HepG2 (cell line): Measurements from ENCODE around the gene BRD3. TPM values are rescaled to one million over a fixed set of nuclear protein-coding genes. Genes with fewer than 3 reads are reported as not detected.

Experiments used
- ADNP ChIP-seq: sonication (generic); formaldehyde crosslinking; IDR thresholded peaks from 2 replicates; pipeline ENCODE4 v1.4.0; 2020; ENCODE audit warnings: missing genetic modification reagents
- BRD4 ChIP-seq: sonication (generic); formaldehyde crosslinking; IDR thresholded peaks from 2 replicates; pipeline ENCODE4 v1.4.0; 2020; ENCODE audit warnings: missing genetic modification reagents
- CHD4 ChIP-seq: fragments of 200-600 bp; sonication (generic); IDR thresholded peaks from 2 replicates; pipeline ENCODE4 v1.7.0; 2017; ENCODE audit warnings: mild to moderate bottlenecking, low read length, borderline replicate concordance
- CTCF ChIP-seq: sonication (generic); formaldehyde crosslinking; IDR thresholded peaks from 2 replicates; pipeline ENCODE4 v1.5.0; 2020; ENCODE audit warnings: mild to moderate bottlenecking, missing genetic modification reagents, moderate library complexity
- HHEX ChIP-seq: IDR thresholded peaks from 2 replicates; pipeline ENCODE4 v1.6.1; 2016; ENCODE audit warnings: control low read depth
- HNRNPL ChIP-seq: fragments of 200-400 bp; formaldehyde crosslinking; IDR thresholded peaks from 2 replicates; pipeline ENCODE4 v1.6.1; 2017; ENCODE audit warnings: mild to moderate bottlenecking, low read depth, low read length
- KDM3A ChIP-seq: IDR thresholded peaks from 2 replicates; pipeline ENCODE4 v1.6.1; 2018; ENCODE audit warnings: low read depth, missing compliant biosample characterization
- PATZ1 ChIP-seq: sonication (generic); formaldehyde crosslinking; IDR thresholded peaks from 2 replicates; pipeline ENCODE4 v1.4.0; 2020; ENCODE audit warnings: missing genetic modification reagents
- RBM39 ChIP-seq: fragments of 200-400 bp; formaldehyde crosslinking; IDR thresholded peaks from one replicate; pipeline ENCODE4 v1.6.1; 2018; ENCODE audit warnings: antibody characterized with exemption, mild to moderate bottlenecking, low read depth, low read length; ENCODE audit not compliant: poor library complexity, severe bottlenecking
- REL ChIP-seq: sonication (generic); formaldehyde crosslinking; conservative IDR thresholded peaks from 2 replicates; pipeline ENCODE4 v1.8.0; 2022; ENCODE audit warnings: mild to moderate bottlenecking, missing genetic modification reagents, moderate library complexity
- STAG1 ChIP-seq: sonication (generic); formaldehyde crosslinking; IDR thresholded peaks from 2 replicates; pipeline ENCODE4 v1.4.0; 2020; ENCODE audit warnings: missing genetic modification reagents
- ZNF10 ChIP-seq: sonication (generic); formaldehyde crosslinking; IDR thresholded peaks from 2 replicates; pipeline ENCODE4 v1.4.0; 2020; ENCODE audit warnings: mild to moderate bottlenecking, low read depth, missing genetic modification reagents, borderline replicate concordance
- ZNF597 ChIP-seq: sonication (generic); formaldehyde crosslinking; IDR thresholded peaks from 2 replicates; pipeline ENCODE4 v1.5.0; 2020; ENCODE audit warnings: missing genetic modification reagents
- ZNF850 ChIP-seq: sonication (generic); formaldehyde crosslinking; conservative IDR thresholded peaks from 2 replicates; pipeline ENCODE4 v1.9.0; 2021; ENCODE audit warnings: mild to moderate bottlenecking, missing genetic modification reagents
- polyA plus RNA-seq, 8 experiments: library from polyadenylated mRNA; depleted of rRNA in 3 of 8; stranded (reverse) in 7 of 8; unstranded in 1 of 8; fragments of >200 nt; fragmentation: Illumina TruSeq in 4 of 8; extraction: Trizol in 4 of 8; gene quantifications; 2 replicates each; pipeline versions ENCODE4 v1.2.1 to v1.2.3, GENCODE V29; 2011 to 2016; ENCODE audit warnings: low read depth in 4 of 8, missing spikeins in 1 of 8, mixed read lengths in 1 of 8; ENCODE audit not compliant: insufficient read depth in 1 of 8
- total RNA-seq, 5 experiments: library from RNA; depleted of rRNA; stranded (reverse); fragments of >200 nt; fragmentation: Illumina TruSeq; extraction: Trizol; gene quantifications; 2 replicates each; pipeline ENCODE4 v1.2.3, GENCODE V29; 2016; ENCODE audit warnings: low read depth in 1 of 5

The BRD3 gene
- total and polyA plus RNA-seq, 2 of the 13 experiments (the other 11 are each of a cell fraction or from before 2014, with no cell fraction given): 5.9 to 12.9 TPM

GRCh38 chr9:133995012-133995896 is 72.6 kb downstream of the BRD3 start (continued):
- peak; percentile 71 for TF ChIP-seq CTCF (CRISPR knock-in tag)
- TF ChIP-seq HNRNPL: peak; percentile 64; the same call in 1 of the 2 replicates
- no peak for TF ChIP-seq KDM3A
- TF ChIP-seq RBM39: no peak
- no peak for TF ChIP-seq BRD4 (CRISPR knock-in tag)
- peak; percentile 66; the same call in 1 of the 2 replicates for TF ChIP-seq REL (CRISPR knock-in tag)
- no peak for TF ChIP-seq HHEX (CRISPR knock-in tag)
- 0 out of 2 replicates have a peak, but pooled peaks have one; percentile 38 for TF ChIP-seq ADNP
- TF ChIP-seq ZNF10 (CRISPR knock-in tag): no peak
- TF ChIP-seq ZNF597: no peak
- TF ChIP-seq ZNF850: no peak
- no peak for TF ChIP-seq CHD4
- TF ChIP-seq PATZ1 (CRISPR knock-in tag): no peak
- peak; percentile 49; the same call in 1 of the 2 replicates for TF ChIP-seq STAG1 (CRISPR knock-in tag)
